IPS-18a (cell line): ENCODE data around the gene KLHL14.

Experiments used
- H3K27ac ChIP-seq: one replicate; pipeline ENCODE4 v1.5.1; 2013; ENCODE audit warnings: low read length
- H3K27me3 ChIP-seq: one replicate; pipeline ENCODE4 v1.6.1; 2013; ENCODE audit warnings: mild to moderate bottlenecking, low read length; ENCODE audit not compliant: control insufficient read depth, insufficient read depth
- H3K36me3 ChIP-seq: one replicate; pipeline ENCODE4 v1.6.1; 2013; ENCODE audit warnings: low read depth, low read length; ENCODE audit not compliant: control insufficient read depth
- H3K4me1 ChIP-seq: one replicate; pipeline ENCODE4 v1.6.1; 2013; ENCODE audit warnings: low read depth, low read length; ENCODE audit not compliant: control insufficient read depth
- H3K4me3 ChIP-seq: one replicate; pipeline ENCODE4 v1.5.1; 2013; ENCODE audit warnings: low read length
- H3K9ac ChIP-seq: one replicate; pipeline ENCODE4 v1.6.1; 2013; ENCODE audit warnings: mild to moderate bottlenecking, low read length, moderate library complexity
- H3K9me3 ChIP-seq: one replicate; pipeline ENCODE4 v1.6.1; 2013; ENCODE audit warnings: low read depth, low read length; ENCODE audit not compliant: control insufficient read depth

KLHL14 gene

GRCh38 chr18:32707586-32707985, 65.2 kb downstream of the KLHL14 start:
- H3K9me3 ChIP-seq = no peaks in the 10 kb centered on the region

GRCh38 chr18:32707147-32707546, 65.7 kb downstream of the KLHL14 start:
- Histone ChIP-seq H3K9ac (no peak overlapping the region), H3K36me3 (no peaks in the 10 kb centered on the region), H3K4me1 (no peaks in the 10 kb centered on the region), H3K27ac (no peak overlapping the region), H3K4me3 (no peak overlapping the region), H3K9me3 (no peaks in the 10 kb centered on the region), H3K27me3 (no peaks in the 10 kb centered on the region)

More at GRCh38 chr18:32707586-32707985, 65.2 kb downstream of the KLHL14 start:
- Histone ChIP-seq H3K36me3 (no peaks in the 10 kb centered on the region), H3K4me3 (no peak overlapping the region), H3K27me3 (no peaks in the 10 kb centered on the region), H3K9ac (no peak overlapping the region), H3K4me1 (no peaks in the 10 kb centered on the region), H3K27ac (no peak overlapping the region)

GRCh38 chr18:32701313-32701712, 71.5 kb downstream of the KLHL14 start:
- Histone ChIP-seq H3K27ac (no peak overlapping the region), H3K27me3 (no peaks in the 10 kb centered on the region), H3K4me3 (no peak overlapping the region), H3K4me1 (peaks cover 9% of the 10 kb centered on the region), H3K36me3 (no peaks in the 10 kb centered on the region), H3K9me3 (no peaks in the 10 kb centered on the region), H3K9ac (no peak overlapping the region)

- peaks cover 9% of the 10 kb centered on the region for H3K4me1 ChIP-seq
- H3K9me3 ChIP-seq = no peaks in the 10 kb centered on the region
- no peak overlapping the region for H3K27ac ChIP-seq
Measured at GRCh38 chr18:32698153-32698552, 74.7 kb downstream of the KLHL14 start.

GRCh38 chr18:32696376-32696775, 76.4 kb downstream of the KLHL14 start:
- H3K27ac ChIP-seq = no peak overlapping the region
- H3K4me1 ChIP-seq = peaks cover 9% of the 10 kb centered on the region
- H3K9ac ChIP-seq = no peak overlapping the region
- H3K4me3 ChIP-seq = no peak overlapping the region
- no peaks in the 10 kb centered on the region for H3K36me3 ChIP-seq
- no peaks in the 10 kb centered on the region for H3K9me3 ChIP-seq
- no peaks in the 10 kb centered on the region for H3K27me3 ChIP-seq

More at GRCh38 chr18:32698153-32698552, 74.7 kb downstream of the KLHL14 start:
- Histone ChIP-seq H3K27me3 (no peaks in the 10 kb centered on the region), H3K4me3 (no peak overlapping the region), H3K9ac (no peak overlapping the region), H3K36me3 (no peaks in the 10 kb centered on the region)

GRCh38 chr18:32695534-32695933, 77.3 kb downstream of the KLHL14 start:
- H3K36me3 ChIP-seq = no peaks in the 10 kb centered on the region
- H3K27me3 ChIP-seq = no peaks in the 10 kb centered on the region
- H3K4me1 ChIP-seq = peaks cover 9% of the 10 kb centered on the region
- no peak overlapping the region for H3K27ac ChIP-seq
- H3K9me3 ChIP-seq = no peaks in the 10 kb centered on the region
- H3K9ac ChIP-seq = no peak overlapping the region
- no peak overlapping the region for H3K4me3 ChIP-seq

- no peak overlapping the region for H3K9ac ChIP-seq
- H3K27me3 ChIP-seq = no peaks in the 10 kb centered on the region
- no peaks in the 10 kb centered on the region for H3K9me3 ChIP-seq
- H3K4me1 ChIP-seq = no peaks in the 10 kb centered on the region
- no peaks in the 10 kb centered on the region for H3K36me3 ChIP-seq
- no peak overlapping the region for H3K4me3 ChIP-seq
- no peak overlapping the region for H3K27ac ChIP-seq
Measured at GRCh38 chr18:32688821-32689220, 84.0 kb downstream of the KLHL14 start.

GRCh38 chr18:32684940-32685339, 87.9 kb downstream of the KLHL14 start:
- H3K27ac ChIP-seq = no peak overlapping the region
- no peaks in the 10 kb centered on the region for H3K9me3 ChIP-seq
- no peaks in the 10 kb centered on the region for H3K4me1 ChIP-seq
- H3K4me3 ChIP-seq = no peak overlapping the region
- H3K27me3 ChIP-seq = no peaks in the 10 kb centered on the region
- no peak overlapping the region for H3K9ac ChIP-seq
- H3K36me3 ChIP-seq = no peaks in the 10 kb centered on the region

- no peaks in the 10 kb centered on the region for H3K4me1 ChIP-seq
- no peak overlapping the region for H3K4me3 ChIP-seq
- H3K9ac ChIP-seq = no peak overlapping the region
- no peaks in the 10 kb centered on the region for H3K9me3 ChIP-seq
- no peak overlapping the region for H3K27ac ChIP-seq
- H3K36me3 ChIP-seq = no peaks in the 10 kb centered on the region
- H3K27me3 ChIP-seq = no peaks in the 10 kb centered on the region
Measured at GRCh38 chr18:32684096-32684495, 88.7 kb downstream of the KLHL14 start.

- Histone ChIP-seq H3K4me1 (no peaks in the 10 kb centered on the region), H3K9me3 (no peaks in the 10 kb centered on the region), H3K27me3 (no peaks in the 10 kb centered on the region), H3K4me3 (no peak overlapping the region), H3K36me3 (no peaks in the 10 kb centered on the region), H3K27ac (no peak overlapping the region), H3K9ac (no peak overlapping the region)
Measured at GRCh38 chr18:32683044-32683443, 89.8 kb downstream of the KLHL14 start.

- H3K9me3 ChIP-seq = no peaks in the 10 kb centered on the region
- H3K27ac ChIP-seq = no peak overlapping the region
- no peaks in the 10 kb centered on the region for H3K36me3 ChIP-seq
- H3K4me3 ChIP-seq = no peak overlapping the region
- no peaks in the 10 kb centered on the region for H3K27me3 ChIP-seq
- H3K9ac ChIP-seq = no peak overlapping the region
- H3K4me1 ChIP-seq = no peaks in the 10 kb centered on the region
Measured at GRCh38 chr18:32677578-32677977, 95.2 kb downstream of the KLHL14 start.

- no peaks in the 10 kb centered on the region for H3K9me3 ChIP-seq
- no peaks in the 10 kb centered on the region for H3K36me3 ChIP-seq
- no peaks in the 10 kb centered on the region for H3K4me1 ChIP-seq
- H3K9ac ChIP-seq = no peak overlapping the region
- no peak overlapping the region for H3K4me3 ChIP-seq
- H3K27ac ChIP-seq = no peak overlapping the region
- H3K27me3 ChIP-seq = no peaks in the 10 kb centered on the region
Measured at GRCh38 chr18:32674491-32674890, 98.3 kb downstream of the KLHL14 start.
